AG04450 (cell line): Measurements from ENCODE around the gene PEMT. TPM values are rescaled to one million over a fixed set of nuclear protein-coding genes. Genes with fewer than 3 reads are reported as not detected.

ENCODE experiments used
- CTCF ChIA-PET: fragments of 300-600, 350-600 bp; formaldehyde crosslinking; extraction: SDS; loops from one replicate; lab custom pipeline; 2022; ENCODE audit warnings: antibody characterized with exemption, inconsistent platforms; lab: Charles Lee
- POLR2A ChIA-PET: fragments of 350-600 bp; formaldehyde crosslinking; extraction: SDS; loops from one replicate; lab custom pipeline; 2021; ENCODE audit warnings: antibody characterized with exemption, inconsistent platforms; lab: Yijun Ruan, JAX
- DNase-seq: peaks from one replicate; pipeline ENCODE4 v3.0.0-alpha.2; 2011; ENCODE audit warnings: low read depth, low spot score
- H3K27ac ChIP-seq: one replicate; pipeline ENCODE4 v1.5.1; 2012; ENCODE audit warnings: low read depth, low read length, control low read depth
- H3K27me3 ChIP-seq: one replicate; pipeline ENCODE4 v1.6.0; 2012; ENCODE audit warnings: low read length; ENCODE audit not compliant: control insufficient read depth, insufficient read depth
- H3K4me3 ChIP-seq: 2 replicates; pipeline ENCODE4 v1.5.1; 2011; ENCODE audit warnings: mild to moderate bottlenecking, low read depth, low read length, control low read depth
- H3K9me3 ChIP-seq: 2 replicates; pipeline ENCODE4 v1.5.1; 2012; ENCODE audit warnings: low read length; ENCODE audit not compliant: control insufficient read depth, insufficient read depth
- polyA plus RNA-seq: library from polyadenylated mRNA; depleted of rRNA; stranded (reverse); fragments of >200 nt; gene quantifications from 2 replicates; pipeline ENCODE4 v1.2.3, GENCODE V29; 2011; rRNA removed
- small RNA-seq: library from RNA; depleted of rRNA; stranded (forward); fragments of <200 nt; gene quantifications from one replicate; pipeline ENCODE3, GENCODE V24; 2012; ENCODE audit warnings: low read depth; ENCODE audit not compliant: insufficient read length
- TF ChIP-seq, protein P1 (sequence below): IDR thresholded peaks from 2 replicates; pipeline ENCODE4 v1.5.1; 2011; ENCODE audit warnings: low read depth, low read length, control low read depth, inconsistent platforms

Gene PEMT
- polyA plus RNA-seq, 1 experiment = 14.9 TPM

DNA sequence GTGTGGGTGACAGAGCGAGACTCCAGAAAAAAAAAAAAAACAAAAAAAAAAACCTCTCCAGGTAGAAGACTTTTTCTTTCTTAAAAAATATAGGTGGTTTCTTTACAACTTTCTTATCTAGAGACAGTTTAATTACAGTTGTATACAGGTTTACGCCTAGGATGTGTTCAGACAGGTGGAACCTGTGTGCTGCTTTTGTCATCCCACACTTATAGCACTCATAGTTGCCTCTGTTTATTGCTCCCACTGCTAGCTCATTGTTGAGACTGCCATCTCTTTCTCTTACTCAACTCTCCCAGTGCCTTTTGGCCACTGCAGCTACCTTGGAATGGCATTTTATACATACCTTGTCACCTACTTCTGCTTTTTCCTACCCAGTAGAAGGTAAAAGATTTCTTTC is 133.8 kb downstream of the PEMT start:
- peaks cover 2% of the 10 kb centered on the region; the same call in 1 of the 2 replicates for H3K9me3 ChIP-seq
- peaks cover 5% of the 10 kb centered on the region for H3K27me3 ChIP-seq
- no peak overlapping the region for H3K4me3 ChIP-seq
- ChIA-PET CTCF (interaction anchor here (0.7 kb wide), 1 partner anchor 476 kb away, joined by 3 read pairs; no protein-coding TSS in a partner anchor), POLR2A (interaction anchor here (0.8 kb wide), 1 partner anchor 9 kb away, joined by 4 read pairs; no protein-coding TSS in a partner anchor)
- H3K27ac ChIP-seq = no peak overlapping the region
- no peak for DNase-seq
- TF ChIP-seq, protein P1, sequence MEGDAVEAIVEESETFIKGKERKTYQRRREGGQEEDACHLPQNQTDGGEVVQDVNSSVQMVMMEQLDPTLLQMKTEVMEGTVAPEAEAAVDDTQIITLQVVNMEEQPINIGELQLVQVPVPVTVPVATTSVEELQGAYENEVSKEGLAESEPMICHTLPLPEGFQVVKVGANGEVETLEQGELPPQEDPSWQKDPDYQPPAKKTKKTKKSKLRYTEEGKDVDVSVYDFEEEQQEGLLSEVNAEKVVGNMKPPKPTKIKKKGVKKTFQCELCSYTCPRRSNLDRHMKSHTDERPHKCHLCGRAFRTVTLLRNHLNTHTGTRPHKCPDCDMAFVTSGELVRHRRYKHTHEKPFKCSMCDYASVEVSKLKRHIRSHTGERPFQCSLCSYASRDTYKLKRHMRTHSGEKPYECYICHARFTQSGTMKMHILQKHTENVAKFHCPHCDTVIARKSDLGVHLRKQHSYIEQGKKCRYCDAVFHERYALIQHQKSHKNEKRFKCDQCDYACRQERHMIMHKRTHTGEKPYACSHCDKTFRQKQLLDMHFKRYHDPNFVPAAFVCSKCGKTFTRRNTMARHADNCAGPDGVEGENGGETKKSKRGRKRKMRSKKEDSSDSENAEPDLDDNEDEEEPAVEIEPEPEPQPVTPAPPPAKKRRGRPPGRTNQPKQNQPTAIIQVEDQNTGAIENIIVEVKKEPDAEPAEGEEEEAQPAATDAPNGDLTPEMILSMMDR = no peak

DNA sequence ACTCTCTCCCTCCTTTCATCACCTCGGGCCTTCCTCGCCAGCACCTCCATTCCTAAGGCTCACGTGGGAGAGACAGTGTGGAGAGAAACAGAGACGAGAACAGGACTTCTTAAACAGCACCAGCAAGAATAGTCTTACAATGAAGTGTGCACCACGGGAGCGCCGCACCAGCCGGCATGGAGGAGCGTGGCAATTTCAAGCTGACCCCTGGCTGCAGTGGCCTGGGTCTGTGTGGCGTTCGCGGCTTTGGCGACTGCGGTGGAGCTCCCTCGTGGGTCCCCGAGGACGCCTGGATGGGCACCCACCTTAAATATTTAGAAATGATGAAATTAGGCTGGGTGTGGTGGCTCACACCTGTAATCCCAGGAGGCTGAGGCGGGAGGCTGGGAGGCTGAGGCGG is 135.3 kb downstream of the PEMT start:
- no peak for DNase-seq
- Histone ChIP-seq H3K27me3 (peaks cover 5% of the 10 kb centered on the region), H3K9me3 (no peaks in the 10 kb centered on the region), H3K27ac (no peak overlapping the region), H3K4me3 (no peak overlapping the region)
- ChIA-PET POLR2A (no interaction called here), CTCF (interaction anchor here (0.8 to 0.9 kb wide), 3 partner anchors 13 to 112 kb away, joined by 3 read pairs; no protein-coding TSS in a partner anchor)
- TF ChIP-seq, protein P1 = no peak

Small RNA genes lying within 50 kb of the gene (small RNA-seq; reads per million reads assigned to genes)
- gene RF00019 (not detected), gene RNU6-468P (not detected)

Other genes with a start within 250 kb of the PEMT start
- 10.9 and 11.6 TPM in 2 replicates for gene MED9, start 114.7 kb downstream of the PEMT start, polyA plus RNA-seq
- 0.55 and 0.91 TPM in 2 replicates for gene RASD1, start 95.3 kb downstream of the PEMT start, polyA plus RNA-seq
- 2.1 and 3.2 TPM in 2 replicates for gene RAI1, start 89.8 kb upstream of the PEMT start, polyA plus RNA-seq
- 13.6 and 13.7 TPM in 2 replicates for gene SREBF1, start 245.3 kb upstream of the PEMT start, polyA plus RNA-seq